Measurements from ENCODE around the gene NOB1. TPM values are rescaled to one million over a fixed set of nuclear protein-coding genes. Genes with fewer than 3 reads are reported as not detected.

NOB1 gene
- total and polyA plus RNA-seq, 2 of the 4 experiments (the other 2 are of a cell fraction), result 47.0 to 58.1 TPM

DNA sequence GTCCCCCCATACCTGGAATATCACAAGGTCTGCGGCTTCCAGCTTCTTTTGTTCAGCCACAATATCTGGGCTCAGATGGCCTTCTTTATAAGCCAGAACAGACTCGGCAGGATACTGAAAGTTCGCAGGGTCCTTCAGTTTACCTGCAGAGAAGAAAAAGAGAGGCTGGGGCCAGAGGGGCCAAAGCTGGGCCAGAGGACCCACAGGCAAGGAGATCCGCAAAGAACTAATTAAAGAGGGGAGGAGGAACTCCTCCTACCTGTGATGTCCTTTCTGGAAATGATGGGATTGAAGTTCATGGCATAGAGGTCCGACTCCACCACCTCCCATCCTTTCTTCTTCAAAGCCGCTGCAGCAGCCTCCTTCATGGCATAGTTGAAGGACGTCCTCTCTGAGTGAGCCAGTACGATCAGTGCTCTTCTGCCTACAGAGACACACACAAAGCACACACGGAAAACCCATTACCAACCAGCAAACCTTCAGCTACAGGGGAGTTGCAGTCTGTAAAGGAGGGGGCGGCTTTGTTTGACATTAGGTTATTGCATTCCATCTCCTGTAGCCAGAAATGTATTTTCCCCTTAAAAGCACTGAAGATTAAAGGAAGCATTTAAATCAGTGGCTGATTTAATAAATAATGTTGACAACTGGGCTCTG, 36.5 kb downstream of the NOB1 start:
- no peak overlapping the region for H4K91ac ChIP-seq (ENCODE audit: insufficient read depth, low read depth, low read length)
- H3K9me3 ChIP-seq (ENCODE audit: control insufficient read depth, insufficient read depth, low read length), result no peaks in the 10 kb centered on the region
- H3K27ac ChIP-seq (ENCODE audit: insufficient read depth, low read length), result no peak overlapping the region
- dilution Hi-C loops (cut with HindIII; ENCODE audit: low sequenced_read_pairs, unreplicated experiment), result no loop called here
- no peak overlapping the region for H4K5ac ChIP-seq (ENCODE audit: low read depth, low read length)
- in situ Hi-C loops (cut with MboI; ENCODE audit: low sequenced_read_pairs), result no loop called here
- ATAC-seq (ENCODE audit: low read depth) (no peak), DNase-seq (no peak)
- no peak overlapping the region for H3K4ac ChIP-seq (ENCODE audit: low read depth, low read length)
- H3K4me3 ChIP-seq (ENCODE audit: insufficient read depth, low read depth, low read length), result no peak overlapping the region
- no peak overlapping the region for H2AK9ac ChIP-seq (replicated peaks; ENCODE audit: low read depth, low read length, poor library complexity)
- no peak overlapping the region for H2BK15ac ChIP-seq (ENCODE audit: low read depth, low read length)
- H3K36me3 ChIP-seq (ENCODE audit: control insufficient read depth, insufficient read depth, low read length), result peaks cover 45% of the 10 kb centered on the region
- peaks cover 6% of the 10 kb centered on the region; the same call in 1 of the 2 replicates for H3K9me1 ChIP-seq (ENCODE audit: insufficient read depth, low read length)
- H3K4me1 ChIP-seq (ENCODE audit: control insufficient read depth, insufficient read depth, low read length), result no peaks in the 10 kb centered on the region
- no peak overlapping the region for H2AK5ac ChIP-seq (ENCODE audit: low read depth, low read length)
- H2BK120ac ChIP-seq (ENCODE audit: low read depth, low read length), result no peak overlapping the region
- H3K9ac ChIP-seq (ENCODE audit: low read depth, low read length), result no peak overlapping the region
- POLR2A ChIA-PET (ENCODE audit: unreplicated experiment), result no interaction called here
- H3K4me2 ChIP-seq (ENCODE audit: low read depth, low read length), result no peak overlapping the region
- H2AFZ ChIP-seq (replicated peaks; ENCODE audit: low read length, poor library complexity), result no peak overlapping the region
- no TSS peak for BruUV-seq (replicated peaks)
- H4K8ac ChIP-seq (ENCODE audit: low read depth in 2 of 2, low read length in 2 of 2), result no peak overlapping the region
- no peaks in the 10 kb centered on the region for H3K27me3 ChIP-seq (ENCODE audit: control insufficient read depth, insufficient read depth, low read length)
- CTCF ChIA-PET, result no interaction called here
- peaks cover 12 to 56% of the 10 kb centered on the region in 2 experiments for H3K79me1 ChIP-seq (ENCODE audit: low read depth in 1 of 2, low read length in 2 of 2)
- no peak overlapping the region for H3K14ac ChIP-seq (replicated peaks; ENCODE audit: low read depth, low read length)
- no peak overlapping the region for H3K23ac ChIP-seq (ENCODE audit: low read depth, low read length)
- peaks cover 25% of the 10 kb centered on the region; the same call in 1 of the 2 replicates for H4K20me1 ChIP-seq (ENCODE audit: insufficient read depth, low read length)
- intact Hi-C loops (cut with micrococcal nuclease), result no loop called here
- no peak overlapping the region for H3K56ac ChIP-seq (ENCODE audit: extremely low read depth, insufficient read depth, low read length)
- TF ChIP-seq CEBPB (IDR thresholded peaks at IDR 0.05; ENCODE audit: low read depth, low read length) (no peak), FOS (IDR thresholded peaks at IDR 0.05; ENCODE audit: low read depth, low read length) (no peak), USF2 (IDR thresholded peaks at IDR 0.05; ENCODE audit: low read depth, low read length) (no peak), RFX5 (IDR thresholded peaks at IDR 0.05; ENCODE audit: low read depth, low read length) (no peak), NFE2L2 (IDR thresholded peaks at IDR 0.05; ENCODE audit: low read depth, low read length) (no peak), CHD1 (IDR thresholded peaks at IDR 0.05; ENCODE audit: low read depth, low read length) (no peak), MAFK (IDR thresholded peaks at IDR 0.05; ENCODE audit: low read depth, low read length) (no peak), RAD21 (IDR thresholded peaks at IDR 0.05; ENCODE audit: low read length) (no peak), RCOR1 (IDR thresholded peaks at IDR 0.05; ENCODE audit: insufficient replicate concordance, low read length) (no peak)
- TF ChIP-seq, protein P1, sequence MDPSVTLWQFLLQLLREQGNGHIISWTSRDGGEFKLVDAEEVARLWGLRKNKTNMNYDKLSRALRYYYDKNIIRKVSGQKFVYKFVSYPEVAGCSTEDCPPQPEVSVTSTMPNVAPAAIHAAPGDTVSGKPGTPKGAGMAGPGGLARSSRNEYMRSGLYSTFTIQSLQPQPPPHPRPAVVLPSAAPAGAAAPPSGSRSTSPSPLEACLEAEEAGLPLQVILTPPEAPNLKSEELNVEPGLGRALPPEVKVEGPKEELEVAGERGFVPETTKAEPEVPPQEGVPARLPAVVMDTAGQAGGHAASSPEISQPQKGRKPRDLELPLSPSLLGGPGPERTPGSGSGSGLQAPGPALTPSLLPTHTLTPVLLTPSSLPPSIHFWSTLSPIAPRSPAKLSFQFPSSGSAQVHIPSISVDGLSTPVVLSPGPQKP (IDR thresholded peaks at IDR 0.05; ENCODE audit: borderline replicate concordance, low read depth, low read length), result no peak
- no peak overlapping the region for H2BK20ac ChIP-seq (ENCODE audit: low read depth, low read length)
- WGBS, 2 experiments (ENCODE audit: extremely low coverage in 2 of 2, insufficient read length in 1 of 2), result no CpG with 5 or more reads among the region's 10 CpGs
- H3K18ac ChIP-seq (ENCODE audit: low read depth, low read length), result no peak overlapping the region
- H2BK5ac ChIP-seq (ENCODE audit: low read depth, low read length, poor library complexity, severe bottlenecking), result no peak overlapping the region

Measured in IMR-90 (cell line).